HS-27A (cell line): Measurements from ENCODE around the gene ZNF541.

Experiments used
- DNase-seq: peaks from one replicate; pipeline ENCODE4 v3.0.0-alpha.2; 2012; ENCODE audit warnings: low read depth, missing footprints

The ZNF541 gene

GRCh38 chr19:47573071-47574026, at the start of gene ZNF541:
Gene ZNF541, minus strand, starts transcription at chr19:47573148. Its CDS starts 17,292 bp downstream, at chr19:47555856.
- DNase-seq = no peak

GRCh38 chr19:47619763-47620162, 46.8 kb upstream of the ZNF541 start:
- DNase-seq = no peak

- DNase-seq = no peak
Measured at GRCh38 chr19:47618771-47619170, 45.8 kb upstream of the ZNF541 start.

- DNase-seq = no peak
Measured at GRCh38 chr19:47615714-47616113, 42.8 kb upstream of the ZNF541 start.

- DNase-seq = no peak
Measured at GRCh38 chr19:47615230-47615629, 42.3 kb upstream of the ZNF541 start.

- DNase-seq = no peak
Measured at GRCh38 chr19:47614559-47614958, 41.6 kb upstream of the ZNF541 start.

GRCh38 chr19:47614021-47614295, 41.0 kb upstream of the ZNF541 start:
- no peak for DNase-seq

- no peak for DNase-seq
Measured at GRCh38 chr19:47613165-47614020, 40.4 kb upstream of the ZNF541 start.

- no peak for DNase-seq
Measured at GRCh38 chr19:47610902-47611301, 38.0 kb upstream of the ZNF541 start.

GRCh38 chr19:47609906-47610894, 37.3 kb upstream of the ZNF541 start:
- no peak for DNase-seq

- DNase-seq = no peak
Measured at GRCh38 chr19:47608969-47609905, 36.3 kb upstream of the ZNF541 start, which contains the start of gene BICRA. Gene BICRA, plus strand, starts transcription at chr19:47609134. Its CDS starts 64,441 bp downstream, at chr19:47673575.

- peak; percentile 87 for DNase-seq
Measured at GRCh38 chr19:47608074-47608918, 35.3 kb upstream of the ZNF541 start.

GRCh38 chr19:47607564-47608073, 34.7 kb upstream of the ZNF541 start:
- no peak for DNase-seq

GRCh38 chr19:47603706-47604565, 31.0 kb upstream of the ZNF541 start:
- no peak for DNase-seq

GRCh38 chr19:47601180-47601904, 28.4 kb upstream of the ZNF541 start:
- no peak for DNase-seq

GRCh38 chr19:47600246-47601179, 27.6 kb upstream of the ZNF541 start:
- peak; percentile 99 for DNase-seq
